AG09319 (cell line): ENCODE data around the gene SULT2B1.

Experiments
- DNase-seq: peaks from one replicate; pipeline ENCODE4 v3.0.0-alpha.2; 2010; ENCODE audit warnings: low read depth; ENCODE audit errors: extremely low read depth
- CTCF ChIP-seq: IDR thresholded peaks from 2 replicates; pipeline ENCODE4 v1.5.1; 2011; ENCODE audit warnings: low read depth, mild to moderate bottlenecking, inconsistent platforms, low read length, moderate library complexity

Gene SULT2B1

GRCh38 chr19:48582168-48582567, 30.2 kb downstream of the SULT2B1 start:
- no peak for DNase-seq
- TF ChIP-seq CTCF = no peak

GRCh38 chr19:48587387-48587786, 35.4 kb downstream of the SULT2B1 start:
- TF ChIP-seq CTCF = no peak
- DNase-seq = no peak

- peak; percentile 47 for DNase-seq
- TF ChIP-seq CTCF = peak; percentile 99
Observed at GRCh38 chr19:48588670-48589401, 36.9 kb downstream of the SULT2B1 start.

GRCh38 chr19:48591021-48591420, 39.0 kb downstream of the SULT2B1 start:
- TF ChIP-seq CTCF = no peak
- DNase-seq = no peak

GRCh38 chr19:48595171-48595570, 43.2 kb downstream of the SULT2B1 start:
- no peak for DNase-seq
- TF ChIP-seq CTCF = no peak

GRCh38 chr19:48595833-48596232, 43.9 kb downstream of the SULT2B1 start:
- no peak for DNase-seq
- TF ChIP-seq CTCF = no peak

GRCh38 chr19:48596237-48596636, 44.3 kb downstream of the SULT2B1 start:
- no peak for DNase-seq

More at GRCh38 chr19:48596237-48596636, 44.3 kb downstream of the SULT2B1 start:
- TF ChIP-seq CTCF = no peak
